Measurements from ENCODE around the gene SRCAP.

The SRCAP gene

DNA sequence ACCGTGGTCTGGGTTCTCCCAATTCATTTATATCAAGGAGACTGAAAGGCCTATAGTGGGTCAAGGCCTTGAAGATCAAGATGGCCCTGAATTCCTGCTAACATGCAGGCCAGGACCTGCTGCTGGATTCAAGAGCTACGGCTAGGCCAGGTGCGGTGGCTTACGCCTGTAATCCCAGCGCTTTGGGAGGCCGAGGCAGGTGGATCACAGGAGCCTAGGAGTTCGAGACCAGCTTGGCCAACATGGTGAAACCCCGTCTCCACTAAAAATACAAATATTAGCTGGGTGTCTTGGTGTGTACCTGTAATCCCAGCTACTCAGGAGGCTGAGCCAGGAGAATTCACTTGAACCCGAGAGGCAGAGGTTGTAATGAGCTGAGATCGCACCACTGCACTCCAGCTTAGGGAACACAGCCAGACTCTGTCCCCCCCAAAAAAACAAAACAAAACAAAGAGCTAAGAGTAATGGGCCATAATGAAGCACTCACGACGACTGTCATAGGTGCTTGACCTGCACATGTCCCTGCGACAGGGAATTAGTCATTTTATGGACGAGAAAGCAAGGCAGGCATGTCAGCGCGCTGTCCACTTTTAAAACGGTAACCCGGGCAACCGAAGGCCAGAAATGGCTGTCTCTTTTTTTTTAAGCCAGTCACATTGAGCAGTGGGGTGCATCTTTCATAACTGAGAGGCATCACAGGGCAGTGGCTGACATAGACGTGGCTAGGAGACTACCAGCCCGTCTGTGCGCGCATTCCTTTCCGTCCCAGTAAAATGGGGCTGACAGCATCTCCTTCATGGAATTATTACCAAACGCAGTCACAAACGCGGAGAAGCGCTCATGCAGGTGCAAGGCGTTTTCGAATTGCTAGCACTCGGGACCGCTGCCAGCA, 41.8 kb upstream of the SRCAP start (continued):
- no peak for TF ChIP-seq KLF8 (tag by site-specific recombination; IDR thresholded peaks at IDR 0.05)
- peak; percentile 71; the same call in 1 of the 2 replicates for TF ChIP-seq ZNF394 (tag by site-specific recombination; IDR thresholded peaks at IDR 0.05; ENCODE audit: borderline replicate concordance)
- no peak for TF ChIP-seq ZSCAN30 (tag by site-specific recombination; IDR thresholded peaks at IDR 0.05)
- 0 out of 2 replicates have a peak, but pooled peaks have one; percentile 31 for TF ChIP-seq ZNF184 (tag by site-specific recombination; IDR thresholded peaks at IDR 0.05)
- no peak for TF ChIP-seq EGR2 (tag by site-specific recombination; IDR thresholded peaks at IDR 0.05; ENCODE audit: low read depth)
- no peak for TF ChIP-seq ZNF426 (tag by site-specific recombination; IDR thresholded peaks at IDR 0.05)
- peak; percentile 55 for TF ChIP-seq ZBTB8A (tag by site-specific recombination; IDR thresholded peaks at IDR 0.05)
- TF ChIP-seq, protein P1, sequence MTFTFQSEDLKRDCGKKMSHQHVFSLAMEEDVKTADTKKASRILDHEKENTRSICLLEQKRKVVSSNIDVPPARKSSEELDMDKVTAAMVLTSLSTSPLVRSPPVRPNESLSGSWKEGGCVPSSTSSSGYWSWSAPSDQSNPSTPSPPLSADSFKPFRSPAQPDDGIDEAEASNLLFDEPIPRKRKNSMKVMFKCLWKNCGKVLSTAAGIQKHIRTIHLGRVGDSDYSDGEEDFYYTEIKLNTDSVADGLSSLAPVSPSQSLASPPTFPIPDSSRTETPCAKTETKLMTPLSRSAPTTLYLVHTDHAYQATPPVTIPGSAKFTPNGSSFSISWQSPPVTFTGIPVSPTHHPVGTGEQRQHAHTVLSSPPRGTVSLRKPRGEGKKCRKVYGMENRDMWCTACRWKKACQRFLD (tag by site-specific recombination; IDR thresholded peaks at IDR 0.05), result no peak
- TF ChIP-seq ZNF48 (tag by site-specific recombination; IDR thresholded peaks at IDR 0.05), result no peak
- TF ChIP-seq, protein P2, sequence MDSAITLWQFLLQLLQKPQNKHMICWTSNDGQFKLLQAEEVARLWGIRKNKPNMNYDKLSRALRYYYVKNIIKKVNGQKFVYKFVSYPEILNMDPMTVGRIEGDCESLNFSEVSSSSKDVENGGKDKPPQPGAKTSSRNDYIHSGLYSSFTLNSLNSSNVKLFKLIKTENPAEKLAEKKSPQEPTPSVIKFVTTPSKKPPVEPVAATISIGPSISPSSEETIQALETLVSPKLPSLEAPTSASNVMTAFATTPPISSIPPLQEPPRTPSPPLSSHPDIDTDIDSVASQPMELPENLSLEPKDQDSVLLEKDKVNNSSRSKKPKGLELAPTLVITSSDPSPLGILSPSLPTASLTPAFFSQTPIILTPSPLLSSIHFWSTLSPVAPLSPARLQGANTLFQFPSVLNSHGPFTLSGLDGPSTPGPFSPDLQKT (IDR thresholded peaks at IDR 0.05; ENCODE audit: borderline replicate concordance, low read depth, low read length), result no peak
- no peak for TF ChIP-seq ZNF24 (tag by site-specific recombination; IDR thresholded peaks at IDR 0.05)
- TF ChIP-seq, protein P3, sequence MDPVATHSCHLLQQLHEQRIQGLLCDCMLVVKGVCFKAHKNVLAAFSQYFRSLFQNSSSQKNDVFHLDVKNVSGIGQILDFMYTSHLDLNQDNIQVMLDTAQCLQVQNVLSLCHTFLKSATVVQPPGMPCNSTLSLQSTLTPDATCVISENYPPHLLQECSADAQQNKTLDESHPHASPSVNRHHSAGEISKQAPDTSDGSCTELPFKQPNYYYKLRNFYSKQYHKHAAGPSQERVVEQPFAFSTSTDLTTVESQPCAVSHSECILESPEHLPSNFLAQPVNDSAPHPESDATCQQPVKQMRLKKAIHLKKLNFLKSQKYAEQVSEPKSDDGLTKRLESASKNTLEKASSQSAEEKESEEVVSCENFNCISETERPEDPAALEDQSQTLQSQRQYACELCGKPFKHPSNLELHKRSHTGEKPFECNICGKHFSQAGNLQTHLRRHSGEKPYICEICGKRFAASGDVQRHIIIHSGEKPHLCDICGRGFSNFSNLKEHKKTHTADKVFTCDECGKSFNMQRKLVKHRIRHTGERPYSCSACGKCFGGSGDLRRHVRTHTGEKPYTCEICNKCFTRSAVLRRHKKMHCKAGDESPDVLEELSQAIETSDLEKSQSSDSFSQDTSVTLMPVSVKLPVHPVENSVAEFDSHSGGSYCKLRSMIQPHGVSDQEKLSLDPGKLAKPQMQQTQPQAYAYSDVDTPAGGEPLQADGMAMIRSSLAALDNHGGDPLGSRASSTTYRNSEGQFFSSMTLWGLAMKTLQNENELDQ (tag by site-specific recombination; IDR thresholded peaks at IDR 0.05; ENCODE audit: low read depth), result no peak
- no peak for TF ChIP-seq HOXD13 (CRISPR knock-in tag; IDR thresholded peaks at IDR 0.05; ENCODE audit: borderline replicate concordance)
- TF ChIP-seq TRIM28 (IDR thresholded peaks at IDR 0.05; ENCODE audit: borderline replicate concordance, low read length), result no peak
- TF ChIP-seq ZNF621 (tag by site-specific recombination; IDR thresholded peaks at IDR 0.05), result no peak
- TF ChIP-seq ZNF544 (tag by site-specific recombination; IDR thresholded peaks at IDR 0.05), result no peak
- no peak for TF ChIP-seq GLIS1 (tag by site-specific recombination; IDR thresholded peaks at IDR 0.05)
- TF ChIP-seq BCL11B (tag by site-specific recombination; IDR thresholded peaks at IDR 0.05; ENCODE audit: low read depth), result no peak
- TF ChIP-seq ZFHX2 (tag by site-specific recombination; conservative IDR thresholded peaks at IDR 0.05), result no peak
- TF ChIP-seq SP3 (tag by site-specific recombination; IDR thresholded peaks at IDR 0.05), result no peak
- TF ChIP-seq, protein P4, sequence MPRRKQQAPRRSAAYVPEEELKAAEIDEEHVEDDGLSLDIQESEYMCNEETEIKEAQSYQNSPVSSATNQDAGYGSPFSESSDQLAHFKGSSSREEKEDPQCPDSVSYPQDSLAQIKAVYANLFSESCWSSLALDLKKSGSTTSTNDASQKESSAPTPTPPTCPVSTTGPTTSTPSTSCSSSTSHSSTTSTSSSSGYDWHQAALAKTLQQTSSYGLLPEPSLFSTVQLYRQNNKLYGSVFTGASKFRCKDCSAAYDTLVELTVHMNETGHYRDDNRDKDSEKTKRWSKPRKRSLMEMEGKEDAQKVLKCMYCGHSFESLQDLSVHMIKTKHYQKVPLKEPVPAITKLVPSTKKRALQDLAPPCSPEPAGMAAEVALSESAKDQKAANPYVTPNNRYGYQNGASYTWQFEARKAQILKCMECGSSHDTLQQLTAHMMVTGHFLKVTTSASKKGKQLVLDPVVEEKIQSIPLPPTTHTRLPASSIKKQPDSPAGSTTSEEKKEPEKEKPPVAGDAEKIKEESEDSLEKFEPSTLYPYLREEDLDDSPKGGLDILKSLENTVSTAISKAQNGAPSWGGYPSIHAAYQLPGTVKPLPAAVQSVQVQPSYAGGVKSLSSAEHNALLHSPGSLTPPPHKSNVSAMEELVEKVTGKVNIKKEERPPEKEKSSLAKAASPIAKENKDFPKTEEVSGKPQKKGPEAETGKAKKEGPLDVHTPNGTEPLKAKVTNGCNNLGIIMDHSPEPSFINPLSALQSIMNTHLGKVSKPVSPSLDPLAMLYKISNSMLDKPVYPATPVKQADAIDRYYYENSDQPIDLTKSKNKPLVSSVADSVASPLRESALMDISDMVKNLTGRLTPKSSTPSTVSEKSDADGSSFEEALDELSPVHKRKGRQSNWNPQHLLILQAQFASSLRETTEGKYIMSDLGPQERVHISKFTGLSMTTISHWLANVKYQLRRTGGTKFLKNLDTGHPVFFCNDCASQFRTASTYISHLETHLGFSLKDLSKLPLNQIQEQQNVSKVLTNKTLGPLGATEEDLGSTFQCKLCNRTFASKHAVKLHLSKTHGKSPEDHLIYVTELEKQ (tag by site-specific recombination; IDR thresholded peaks at IDR 0.05; ENCODE audit: borderline replicate concordance), result 0 out of 2 replicates have a peak, but pooled peaks have one; percentile 7
- peak; percentile 70; the same call in 1 of the 2 replicates for TF ChIP-seq IKZF3 (tag by site-specific recombination; IDR thresholded peaks at IDR 0.05)

Measured in HEK293 (cell line).